GM19397 (cell line): ENCODE measurements around the gene BCL2L12.
"Not testable (repeated sequence)": the region's sequence is repeated elsewhere in the genome, so short reads cannot be mapped to it uniquely, and the experiment has no call there.

Source experiments
- ATAC-seq: cut with Tn5 transposase; IDR thresholded peaks from one replicate; pipeline ENCODE4 v1.9.1; 2021; ENCODE audit warnings: mild to moderate bottlenecking, moderate library complexity; ENCODE audit not compliant: unreplicated experiment

Gene BCL2L12

DNA sequence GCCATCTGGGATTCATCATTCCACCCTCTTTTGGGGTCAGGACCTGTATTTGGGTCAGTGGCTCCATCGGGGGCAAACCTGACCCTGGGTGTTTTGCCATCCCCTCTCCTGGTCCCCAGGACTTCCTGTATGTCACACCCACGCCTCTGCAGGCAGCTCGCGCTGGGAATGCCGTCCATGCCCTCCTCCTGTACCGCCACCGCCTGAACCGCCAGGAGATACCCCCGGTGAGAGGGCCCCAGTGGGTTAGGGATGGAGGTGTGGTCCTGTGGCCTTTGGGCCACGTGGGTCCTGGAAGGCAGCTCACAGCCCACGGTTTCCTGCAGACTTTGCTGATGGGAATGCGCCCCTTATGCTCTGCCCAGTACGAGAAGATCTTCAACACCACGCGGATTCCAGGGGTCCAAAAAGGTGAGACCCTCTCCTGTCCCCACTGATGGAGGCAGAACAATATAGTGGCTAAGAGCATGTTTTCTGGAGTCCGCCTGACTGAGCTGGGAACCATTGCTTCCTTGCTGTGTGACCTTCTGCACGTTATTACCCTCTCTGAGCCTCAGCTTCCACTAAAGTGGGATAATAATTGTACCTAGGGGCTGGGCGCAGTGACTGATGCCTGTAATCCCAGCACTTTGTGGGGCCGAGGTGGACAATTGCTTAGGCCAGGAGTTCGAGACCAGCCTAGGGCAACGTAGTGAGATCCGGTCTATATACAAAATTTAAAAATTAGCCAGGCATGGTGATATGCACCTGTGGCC is 39.3 kb downstream of the BCL2L12 start:
- ATAC-seq: no peak

- no peak for ATAC-seq
Observed at GRCh38 chr19:49705919-49706318, 40.2 kb downstream of the BCL2L12 start.

DNA sequence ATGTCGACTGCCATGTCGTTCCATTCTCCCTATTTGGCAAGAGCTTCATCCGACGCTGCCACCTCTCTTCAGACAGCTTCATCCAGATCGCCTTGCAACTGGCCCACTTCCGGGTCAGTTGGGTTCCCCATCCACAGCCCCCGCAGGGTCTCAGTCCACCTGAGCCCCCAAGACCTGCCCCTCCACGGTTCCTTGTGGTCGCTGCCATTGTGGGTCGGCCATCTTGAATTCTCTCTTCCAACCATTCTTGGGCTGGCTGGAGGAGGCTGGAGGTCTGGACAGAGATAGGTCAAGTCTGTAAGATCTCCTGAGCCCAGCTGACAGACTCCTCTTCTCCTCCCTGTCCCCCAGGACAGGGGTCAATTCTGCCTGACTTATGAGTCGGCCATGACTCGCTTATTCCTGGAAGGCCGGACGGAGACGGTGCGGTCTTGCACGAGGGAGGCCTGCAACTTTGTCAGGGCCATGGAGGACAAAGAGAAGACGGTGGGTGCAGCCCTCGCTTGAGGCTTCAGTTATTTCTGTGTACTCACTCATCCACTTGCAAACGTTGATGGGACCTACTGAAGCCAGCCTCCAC is 44.7 kb downstream of the BCL2L12 start:
- no peak for ATAC-seq

DNA sequence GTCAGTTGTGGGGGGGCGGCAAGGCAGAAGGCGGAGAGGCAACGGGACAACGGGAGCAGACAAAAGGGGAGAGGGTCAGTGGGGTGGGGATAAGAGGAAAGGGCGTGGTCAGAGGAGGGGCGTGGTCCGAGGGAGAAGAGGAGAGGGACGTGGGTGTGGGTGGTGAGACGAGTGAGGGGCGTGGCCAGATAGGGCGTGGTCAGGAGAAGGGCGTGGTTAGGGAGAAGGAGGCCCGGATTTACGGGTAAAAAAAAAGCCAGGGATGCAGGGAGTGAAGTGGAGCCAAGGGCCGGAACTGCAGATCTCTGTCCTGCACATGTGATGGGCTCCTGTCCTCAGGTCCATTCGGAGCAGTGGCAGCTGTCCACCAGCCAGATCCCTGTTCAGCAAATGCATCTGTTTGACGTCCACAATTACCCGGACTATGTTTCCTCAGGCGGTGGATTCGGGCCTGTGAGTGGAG is 46.7 kb downstream of the BCL2L12 start:
- no peak for ATAC-seq

DNA sequence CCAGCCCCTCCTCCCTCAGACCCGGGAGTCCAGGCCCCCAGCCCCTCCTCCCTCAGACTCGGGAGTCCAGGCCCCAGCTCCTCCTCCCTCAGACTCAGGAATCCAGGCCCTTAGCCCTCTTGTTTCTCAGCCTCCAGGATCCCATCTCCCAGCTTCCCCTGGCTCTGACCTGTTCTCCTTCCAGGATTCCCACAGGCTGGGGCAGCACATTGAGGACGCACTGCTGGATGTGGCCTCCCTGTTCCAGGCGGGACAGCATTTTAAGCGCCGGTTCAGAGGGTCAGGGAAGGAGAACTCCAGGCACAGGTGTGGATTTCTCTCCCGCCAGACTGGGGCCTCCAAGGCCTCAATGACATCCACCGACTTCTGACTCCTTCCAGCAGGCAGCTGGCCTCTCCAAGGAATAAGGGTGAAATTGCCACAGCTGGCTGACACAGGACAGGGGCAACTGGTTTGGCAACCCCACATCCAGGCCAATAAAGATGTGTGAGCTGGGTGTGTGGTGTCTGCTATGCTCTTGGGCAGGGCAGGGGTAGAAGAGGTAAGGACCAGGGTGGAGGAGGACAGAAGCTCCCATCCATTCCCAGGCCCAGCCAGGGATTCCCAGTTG is 47.6 kb downstream of the BCL2L12 start:
- ATAC-seq: no peak

DNA sequence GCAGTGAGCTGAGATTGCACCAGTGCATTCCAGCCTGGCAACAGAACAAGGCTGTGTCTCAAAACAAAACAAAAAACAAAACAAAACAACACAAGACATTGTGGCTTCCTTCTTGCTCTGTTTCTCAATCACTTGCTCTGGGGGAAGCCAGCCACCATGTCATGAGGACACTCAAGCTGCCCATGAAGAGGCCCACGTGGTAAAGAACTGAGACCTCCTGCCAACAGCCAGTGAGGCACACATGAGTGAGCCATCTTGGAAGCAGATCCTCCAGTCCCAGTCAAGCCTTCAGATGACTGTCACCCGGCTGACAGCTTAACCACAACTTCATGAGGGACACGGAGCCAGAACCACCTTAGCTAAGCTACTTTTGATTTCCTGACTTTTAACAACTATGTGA is 50.4 kb downstream of the BCL2L12 start:
- ATAC-seq: no peak

GRCh38 chr19:49718511-49718910 is 52.8 kb downstream of the BCL2L12 start:
- ATAC-seq: no peak

GRCh38 chr19:49718991-49719390 is 53.3 kb downstream of the BCL2L12 start:
- ATAC-seq: no peak

DNA sequence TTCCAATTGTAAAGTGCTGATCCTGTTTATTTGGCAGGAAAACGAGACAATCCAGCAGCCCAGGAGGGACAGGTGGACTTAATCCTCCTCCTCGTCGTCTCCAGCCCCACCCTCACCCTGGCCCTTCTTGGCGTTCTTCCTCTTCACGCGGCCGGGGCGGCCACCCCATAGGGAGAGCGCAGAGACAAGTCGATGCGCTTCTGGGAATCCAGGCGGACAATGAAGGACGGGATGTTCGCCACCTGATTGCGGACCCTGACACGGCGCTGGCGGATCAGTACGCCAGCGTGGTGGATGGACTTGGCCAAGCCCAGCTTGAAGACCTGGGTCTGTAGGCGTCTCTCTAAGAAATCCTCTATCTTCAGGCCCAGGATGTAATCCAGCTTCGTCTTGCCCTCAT is 53.7 kb downstream of the BCL2L12 start:
- not testable (repeated sequence) for ATAC-seq
